ENCODE data around the gene YWHAQ.
"Not testable (repeated sequence)": the region's sequence is repeated elsewhere in the genome, so short reads cannot be mapped to it uniquely, and the experiment has no call there.

YWHAQ gene

GRCh38 chr2:9590641-9591040 is 40.2 kb downstream of the YWHAQ start:
- DNase-seq = peak; percentile 58

- no peak for DNase-seq
Measured at GRCh38 chr2:9586465-9586864, 44.3 kb downstream of the YWHAQ start.

GRCh38 chr2:9585486-9585885 is 45.3 kb downstream of the YWHAQ start:
- DNase-seq = no peak

GRCh38 chr2:9584902-9585301 is 45.9 kb downstream of the YWHAQ start:
- not testable (repeated sequence) for DNase-seq

GRCh38 chr2:9582624-9583023 is 48.2 kb downstream of the YWHAQ start:
- no peak for DNase-seq

GRCh38 chr2:9578467-9579235 is 52.1 kb downstream of the YWHAQ start:
- no peak for DNase-seq

GRCh38 chr2:9574331-9574730 is 56.5 kb downstream of the YWHAQ start:
- DNase-seq = no peak

- DNase-seq = no peak
Measured at GRCh38 chr2:9573840-9574239, 57.0 kb downstream of the YWHAQ start.

- peak; percentile 82 for DNase-seq
Measured at GRCh38 chr2:9573013-9573720, 57.6 kb downstream of the YWHAQ start.

GRCh38 chr2:9570182-9571060 is 60.4 kb downstream of the YWHAQ start:
- no peak for DNase-seq

GRCh38 chr2:9565436-9566153 is 65.2 kb downstream of the YWHAQ start:
- peak; percentile 95 for DNase-seq

GRCh38 chr2:9560628-9561027 is 70.2 kb downstream of the YWHAQ start:
- no peak for DNase-seq

GRCh38 chr2:9558948-9559381 is 71.8 kb downstream of the YWHAQ start:
- no peak for DNase-seq

- DNase-seq = peak; percentile 28
Measured at GRCh38 chr2:9556121-9556743, 74.6 kb downstream of the YWHAQ start.

- DNase-seq = peak; percentile 96
Measured at GRCh38 chr2:9555297-9556120, 75.3 kb downstream of the YWHAQ start, which contains the start of gene ADAM17. ADAM17 (minus strand) TSS chr2:9555830; CDS start chr2:9555605, 225 bp downstream.

GRCh38 chr2:9554921-9555296 is 75.9 kb downstream of the YWHAQ start:
- DNase-seq = peak; percentile 70

- peak; percentile 93 for DNase-seq
Measured at GRCh38 chr2:9552219-9553178, 78.3 kb downstream of the YWHAQ start.

GRCh38 chr2:9550859-9551391 is 79.9 kb downstream of the YWHAQ start:
- not testable (repeated sequence) for DNase-seq

GRCh38 chr2:9549420-9549819 is 81.4 kb downstream of the YWHAQ start:
- no peak for DNase-seq

GRCh38 chr2:9548506-9548905 is 82.3 kb downstream of the YWHAQ start:
- peak; percentile 49 for DNase-seq

Data from HCEC 1CT (cell line).